H1 (cell line): Measurements from ENCODE around the gene DCTPP1.

Source experiments
- BRCA1 ChIP-seq: IDR thresholded peaks from 2 replicates; pipeline ENCODE4 v1.6.1; 2012; ENCODE audit warnings: low read depth, low read length, improper control_type of control experiment
- CBX8 ChIP-seq: fragments of 300-800, 300-1000 bp; sonication (generic); IDR thresholded peaks from 2 replicates; pipeline ENCODE4 v1.7.1; 2016; ENCODE audit warnings: low read depth, low read length, borderline replicate concordance
- CTCF ChIP-seq, 3 experiments: IDR thresholded peaks; 1 replicate in 2 of 3; 2 replicates in 1 of 3; pipeline versions ENCODE4 v1.5.1 to v1.6.1; 2011; ENCODE audit warnings: low read length in 3 of 3, mild to moderate bottlenecking in 3 of 3, inconsistent platforms in 2 of 3, low read depth in 1 of 3, moderate library complexity in 1 of 3; ENCODE audit not compliant: insufficient read depth in 1 of 3; ENCODE audit errors: control extremely low read depth in 1 of 3
- EP300 ChIP-seq, 2 experiments: IDR thresholded peaks; 1 replicate in 1 of 2; 2 replicates in 1 of 2; pipeline ENCODE4 v1.6.1; 2011 to 2012; ENCODE audit warnings: low read depth in 2 of 2, low read length in 2 of 2, mild to moderate bottlenecking in 2 of 2, borderline replicate concordance in 1 of 2, inconsistent platforms in 1 of 2, moderate library complexity in 1 of 2
- EZH2 ChIP-seq: fragments of 200-600 bp; sonication (generic); IDR thresholded peaks from 2 replicates; pipeline ENCODE4 v1.7.1; 2012; ENCODE audit warnings: low read depth, mild to moderate bottlenecking, moderate library complexity, low read length, inconsistent platforms; ENCODE audit not compliant: severe bottlenecking
- MAFK ChIP-seq: IDR thresholded peaks from 2 replicates; pipeline ENCODE4 v1.6.1; 2012; ENCODE audit warnings: low read depth, mild to moderate bottlenecking, improper control_type of control experiment, low read length
- POLR2A ChIP-seq, 2 experiments: IDR thresholded peaks; 1 replicate in 1 of 2; 2 replicates in 1 of 2; pipeline ENCODE4 v1.6.1; 2011; ENCODE audit warnings: low read depth in 2 of 2, low read length in 2 of 2, mild to moderate bottlenecking in 2 of 2; ENCODE audit errors: control extremely low read depth in 1 of 2
- POLR2AphosphoS5 ChIP-seq: IDR thresholded peaks from 2 replicates; pipeline ENCODE4 v1.6.1; 2011; ENCODE audit warnings: low read depth, low read length
- RFX5 ChIP-seq: IDR thresholded peaks from 2 replicates; pipeline ENCODE4 v1.6.1; 2011; ENCODE audit warnings: low read depth, low read length, improper control_type of control experiment, borderline replicate concordance
- SUZ12 ChIP-seq: fragments of 200-600 bp; sonication (generic); IDR thresholded peaks from 2 replicates; pipeline ENCODE4 v1.6.1; 2012; ENCODE audit warnings: mild to moderate bottlenecking, inconsistent platforms, low read length, moderate library complexity, mixed read lengths
- ZNF274 ChIP-seq: IDR thresholded peaks from 2 replicates; pipeline ENCODE4 v1.7.0; 2012; ENCODE audit warnings: low read length, borderline replicate concordance; ENCODE audit errors: extremely low read depth

GRCh38 chr16:30478766-30479478 lies 49.1 kb upstream of the DCTPP1 start:
- TF ChIP-seq CTCF (IDR thresholded peaks at IDR 0.05; ENCODE audit: control extremely low read depth in 1 of 3, insufficient read depth in 1 of 3, low read depth in 1 of 3, low read length in 3 of 3), result no peak
- TF ChIP-seq RFX5, result no peak
- no peak for TF ChIP-seq MAFK
- no peak for TF ChIP-seq POLR2A (IDR thresholded peaks at IDR 0.05; ENCODE audit: control extremely low read depth in 1 of 2, low read depth in 2 of 2, low read length in 2 of 2)
- TF ChIP-seq BRCA1, result no peak
- TF ChIP-seq POLR2AphosphoS5, result no peak
- TF ChIP-seq EZH2, result no peak
- no peak for TF ChIP-seq EP300 (IDR thresholded peaks at IDR 0.05; ENCODE audit: borderline replicate concordance in 1 of 2, low read depth in 2 of 2, low read length in 2 of 2)
- no peak for TF ChIP-seq SUZ12
- TF ChIP-seq CBX8, result no peak
- no peak for TF ChIP-seq ZNF274
